ENCODE measurements around the gene COL4A1. TPM values are rescaled to one million over a fixed set of nuclear protein-coding genes. Genes with fewer than 3 reads are reported as not detected.

COL4A1 gene
- total and polyA plus RNA-seq, 11 donors: 52.6 to 428 (median 184) TPM

DNA sequence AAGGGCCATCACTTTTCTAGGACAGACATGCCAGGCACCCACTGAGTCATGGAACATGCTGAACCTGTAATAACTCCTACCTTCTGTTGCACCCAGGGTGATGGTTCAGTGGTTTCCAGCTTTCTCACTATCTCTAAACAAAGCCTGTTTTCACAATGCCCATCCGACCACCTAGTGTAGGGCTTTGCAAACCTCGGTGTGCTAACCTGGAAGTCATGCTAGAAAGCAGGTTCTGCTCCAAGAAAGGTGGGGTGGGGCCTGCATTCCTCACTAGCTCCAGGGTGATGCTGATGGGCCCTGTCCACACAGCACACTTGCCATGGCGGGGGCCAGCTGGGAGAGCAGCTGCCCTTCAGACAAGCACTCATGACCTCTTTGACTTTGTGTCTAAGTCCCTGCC lies 43.6 kb upstream of the COL4A1 start:
- intact Hi-C loops (cut with DNase I): no loop called here
- H3K27me3 ChIP-seq: no peaks in the 10 kb centered on the region
- H3K4me3 ChIP-seq: no peak overlapping the region
- H3K36me3 ChIP-seq: no peaks in the 10 kb centered on the region
- H3K27ac ChIP-seq: peak overlapping the region in 7 of 12 donors; percentile 10 to 95 (median 21)
- peaks cover 10 to 79% (median 47%) of the 10 kb centered on the region in 12 donors for H3K4me1 ChIP-seq
- H3K9me3 ChIP-seq: no peaks in the 10 kb centered on the region
- WGBS, 4 donors: 44 to 64% (median 54%) methylated on average over 3 of the region's 3 CpGs
- TF ChIP-seq POLR2A (IDR thresholded peaks at IDR 0.05): no peak
- TF ChIP-seq, protein P1, sequence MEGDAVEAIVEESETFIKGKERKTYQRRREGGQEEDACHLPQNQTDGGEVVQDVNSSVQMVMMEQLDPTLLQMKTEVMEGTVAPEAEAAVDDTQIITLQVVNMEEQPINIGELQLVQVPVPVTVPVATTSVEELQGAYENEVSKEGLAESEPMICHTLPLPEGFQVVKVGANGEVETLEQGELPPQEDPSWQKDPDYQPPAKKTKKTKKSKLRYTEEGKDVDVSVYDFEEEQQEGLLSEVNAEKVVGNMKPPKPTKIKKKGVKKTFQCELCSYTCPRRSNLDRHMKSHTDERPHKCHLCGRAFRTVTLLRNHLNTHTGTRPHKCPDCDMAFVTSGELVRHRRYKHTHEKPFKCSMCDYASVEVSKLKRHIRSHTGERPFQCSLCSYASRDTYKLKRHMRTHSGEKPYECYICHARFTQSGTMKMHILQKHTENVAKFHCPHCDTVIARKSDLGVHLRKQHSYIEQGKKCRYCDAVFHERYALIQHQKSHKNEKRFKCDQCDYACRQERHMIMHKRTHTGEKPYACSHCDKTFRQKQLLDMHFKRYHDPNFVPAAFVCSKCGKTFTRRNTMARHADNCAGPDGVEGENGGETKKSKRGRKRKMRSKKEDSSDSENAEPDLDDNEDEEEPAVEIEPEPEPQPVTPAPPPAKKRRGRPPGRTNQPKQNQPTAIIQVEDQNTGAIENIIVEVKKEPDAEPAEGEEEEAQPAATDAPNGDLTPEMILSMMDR (IDR thresholded peaks at IDR 0.05): no peak
- peak in 3 of 4 donors; percentile 22 to 44 (median 38) for ATAC-seq
- DNase-seq: peak in 1 of 5 donors; percentile 62

DNA sequence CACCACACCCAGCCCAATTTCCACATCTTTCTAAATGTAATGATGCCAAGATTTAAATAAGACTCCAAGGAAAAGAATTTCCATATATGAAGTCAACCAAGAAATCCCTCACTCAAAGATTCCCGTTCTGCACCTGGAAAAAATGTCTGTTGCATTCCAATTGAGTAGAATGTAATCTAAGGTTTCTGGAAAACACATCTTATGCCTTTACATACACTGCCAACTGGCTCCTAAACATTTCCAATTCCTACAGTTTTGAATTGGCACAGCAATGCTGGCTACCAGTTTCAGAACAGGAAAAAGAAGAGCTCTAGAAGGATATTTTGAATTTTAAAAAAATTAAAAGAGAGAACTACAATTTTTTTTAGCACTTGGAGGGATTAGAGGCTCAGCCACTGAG lies 43.1 kb upstream of the COL4A1 start:
- WGBS, 4 donors: 88 to 100% (median 95%) methylated on average over 1 of the region's 1 CpG
- Histone ChIP-seq H3K27me3 (no peaks in the 10 kb centered on the region), H3K4me3 (no peak overlapping the region), H3K36me3 (no peaks in the 10 kb centered on the region), H3K4me1 (peaks cover 10 to 80% (median 46%) of the 10 kb centered on the region in 12 donors), H3K9me3 (no peaks in the 10 kb centered on the region), H3K27ac (peak overlapping the region in 7 of 12 donors; percentile 10 to 95 (median 21))
- no peak for ATAC-seq
- no peak for DNase-seq
- intact Hi-C loops (cut with DNase I): no loop called here
- TF ChIP-seq, protein P1 (IDR thresholded peaks at IDR 0.05): no peak

DNA sequence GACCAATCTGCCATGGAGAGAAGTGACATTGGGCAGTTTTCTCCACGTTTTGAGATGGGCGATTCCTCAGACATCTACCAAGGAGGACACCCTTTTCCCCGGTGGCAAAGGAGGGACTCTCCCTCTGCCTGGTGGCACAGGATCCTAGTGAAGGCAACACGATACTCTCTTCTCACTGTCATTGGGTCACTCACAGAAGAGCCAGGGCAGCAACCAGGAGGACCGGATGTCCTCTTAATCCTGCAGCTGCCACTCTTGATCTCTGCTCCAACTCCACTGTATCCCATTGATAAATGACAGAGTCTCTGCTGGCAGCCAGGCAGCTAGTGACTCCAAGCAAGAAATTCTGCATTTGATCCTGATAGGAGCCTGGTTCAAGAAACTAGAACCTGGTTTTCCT lies 42.3 kb upstream of the COL4A1 start:
- no peaks in the 10 kb centered on the region for H3K27me3 ChIP-seq
- peaks cover 10 to 75% (median 45%) of the 10 kb centered on the region in 12 donors for H3K4me1 ChIP-seq
- no peaks in the 10 kb centered on the region for H3K9me3 ChIP-seq
- TF ChIP-seq, protein P1 (IDR thresholded peaks at IDR 0.05): no peak
- ATAC-seq: peak in 1 of 4 donors; percentile 14
- DNase-seq: no peak
- intact Hi-C loops (cut with DNase I): loop anchor here in 1 of 10 donors (5.0 kb wide), 1 partner anchor 42 kb away; the partner anchor contains the start of genes COL4A1 and COL4A2
- 46 to 67% (median 55%) methylated on average over 5 of the region's 5 CpGs for WGBS, 4 donors
- peak overlapping the region in 10 of 12 donors; percentile 10 to 95 (median 40) for H3K27ac ChIP-seq
- H3K4me3 ChIP-seq: no peak overlapping the region
- no peaks in the 10 kb centered on the region for H3K36me3 ChIP-seq

DNA sequence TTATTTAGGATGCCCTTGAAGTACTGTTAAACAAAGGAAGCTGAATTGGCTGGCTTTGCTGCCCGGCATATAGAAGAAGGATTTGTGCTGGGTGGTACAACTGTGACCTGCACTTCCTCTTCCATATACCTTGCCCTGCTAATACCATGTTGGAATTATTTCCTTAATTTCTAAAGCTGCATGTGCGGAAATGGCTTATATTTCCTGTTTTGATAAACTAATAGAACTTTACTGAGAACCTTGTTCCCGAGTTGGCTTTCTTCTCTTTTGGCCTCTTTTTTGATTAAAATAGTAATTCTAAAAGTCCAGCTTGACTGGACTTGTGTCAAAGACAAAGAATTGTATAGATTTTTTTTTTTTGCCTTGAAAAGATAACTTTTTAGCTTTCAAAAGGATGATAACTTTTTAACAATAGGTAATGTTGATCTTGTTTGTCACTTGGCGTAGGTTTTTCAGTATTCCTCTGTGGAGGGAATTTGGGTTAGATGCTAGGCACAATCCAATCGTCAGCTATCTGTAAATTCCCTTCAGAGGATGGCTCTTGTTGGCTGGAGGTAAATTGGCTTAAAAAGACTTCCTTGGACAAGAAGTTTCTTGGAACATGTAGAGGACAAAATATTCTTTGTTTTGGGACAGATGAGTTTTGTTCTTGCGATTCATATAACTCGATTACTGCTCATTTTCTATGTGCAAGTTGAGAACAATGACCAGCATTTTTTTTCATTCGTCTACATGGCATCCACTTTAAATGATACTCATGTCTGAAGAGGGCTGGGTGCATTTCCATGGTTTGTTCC lies 41.5 kb upstream of the COL4A1 start:
- Histone ChIP-seq H3K36me3 (no peaks in the 10 kb centered on the region), H3K9me3 (no peaks in the 10 kb centered on the region), H3K27ac (peak overlapping the region; percentile 27 to 95 (median 57)), H3K4me3 (no peak overlapping the region), H3K4me1 (peaks cover 10 to 72% (median 43%) of the 10 kb centered on the region in 12 donors), H3K27me3 (no peaks in the 10 kb centered on the region)
- intact Hi-C loops (cut with DNase I): loop anchor here in 1 of 10 donors (5.0 kb wide), 1 partner anchor 41 kb away; the partner anchor contains the start of genes COL4A1 and COL4A2
- DNase-seq: no peak
- 49 to 60% (median 53%) methylated on average over 8 of the region's 8 CpGs for WGBS, 4 donors
- TF ChIP-seq POLR2A (IDR thresholded peaks at IDR 0.05): no peak
- TF ChIP-seq, protein P1 (IDR thresholded peaks at IDR 0.05): no peak
- ATAC-seq: no peak

Data from heart left ventricle (tissue), 16 donors.